Measurements from ENCODE around the gene MAPK8. TPM values are rescaled to one million over a fixed set of nuclear protein-coding genes. Genes with fewer than 3 reads are reported as not detected.

Gene MAPK8
- total RNA-seq, 1 donor from 2014 or later = 42.3 TPM

DNA sequence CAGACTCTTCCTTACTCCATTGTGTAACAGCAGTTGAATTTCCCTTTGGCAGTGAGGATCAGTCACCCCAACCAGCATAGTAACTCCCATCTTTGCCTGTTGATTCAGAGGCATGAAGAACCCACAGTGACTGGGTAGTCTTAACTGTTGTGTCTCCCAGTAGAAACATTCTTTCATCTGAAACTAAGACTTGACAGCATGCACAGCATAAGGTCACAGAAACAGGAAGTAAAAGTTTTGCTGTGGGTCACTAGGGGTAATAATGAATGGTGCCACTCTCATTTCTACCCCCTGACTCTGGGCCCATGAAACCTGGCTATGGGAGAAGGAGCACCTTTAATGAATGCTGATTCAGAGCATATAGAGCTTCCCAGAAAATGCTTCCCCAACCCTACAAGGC, 23.6 kb upstream of the MAPK8 start:
- Histone ChIP-seq H3K27me3 (no peaks in the 10 kb centered on the region), H3K4me1 (no peaks in the 10 kb centered on the region), H3K4me3 (no peak overlapping the region), H3K9me3 (no peaks in the 10 kb centered on the region), H3K36me3 (no peaks in the 10 kb centered on the region), H3K27ac (no peak overlapping the region)
- TF ChIP-seq, protein P1, sequence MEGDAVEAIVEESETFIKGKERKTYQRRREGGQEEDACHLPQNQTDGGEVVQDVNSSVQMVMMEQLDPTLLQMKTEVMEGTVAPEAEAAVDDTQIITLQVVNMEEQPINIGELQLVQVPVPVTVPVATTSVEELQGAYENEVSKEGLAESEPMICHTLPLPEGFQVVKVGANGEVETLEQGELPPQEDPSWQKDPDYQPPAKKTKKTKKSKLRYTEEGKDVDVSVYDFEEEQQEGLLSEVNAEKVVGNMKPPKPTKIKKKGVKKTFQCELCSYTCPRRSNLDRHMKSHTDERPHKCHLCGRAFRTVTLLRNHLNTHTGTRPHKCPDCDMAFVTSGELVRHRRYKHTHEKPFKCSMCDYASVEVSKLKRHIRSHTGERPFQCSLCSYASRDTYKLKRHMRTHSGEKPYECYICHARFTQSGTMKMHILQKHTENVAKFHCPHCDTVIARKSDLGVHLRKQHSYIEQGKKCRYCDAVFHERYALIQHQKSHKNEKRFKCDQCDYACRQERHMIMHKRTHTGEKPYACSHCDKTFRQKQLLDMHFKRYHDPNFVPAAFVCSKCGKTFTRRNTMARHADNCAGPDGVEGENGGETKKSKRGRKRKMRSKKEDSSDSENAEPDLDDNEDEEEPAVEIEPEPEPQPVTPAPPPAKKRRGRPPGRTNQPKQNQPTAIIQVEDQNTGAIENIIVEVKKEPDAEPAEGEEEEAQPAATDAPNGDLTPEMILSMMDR (IDR thresholded peaks at IDR 0.05) = no peak
- no peak for DNase-seq
- no peak for ATAC-seq
- intact Hi-C loops (cut with DNase I) = no loop called here

DNA sequence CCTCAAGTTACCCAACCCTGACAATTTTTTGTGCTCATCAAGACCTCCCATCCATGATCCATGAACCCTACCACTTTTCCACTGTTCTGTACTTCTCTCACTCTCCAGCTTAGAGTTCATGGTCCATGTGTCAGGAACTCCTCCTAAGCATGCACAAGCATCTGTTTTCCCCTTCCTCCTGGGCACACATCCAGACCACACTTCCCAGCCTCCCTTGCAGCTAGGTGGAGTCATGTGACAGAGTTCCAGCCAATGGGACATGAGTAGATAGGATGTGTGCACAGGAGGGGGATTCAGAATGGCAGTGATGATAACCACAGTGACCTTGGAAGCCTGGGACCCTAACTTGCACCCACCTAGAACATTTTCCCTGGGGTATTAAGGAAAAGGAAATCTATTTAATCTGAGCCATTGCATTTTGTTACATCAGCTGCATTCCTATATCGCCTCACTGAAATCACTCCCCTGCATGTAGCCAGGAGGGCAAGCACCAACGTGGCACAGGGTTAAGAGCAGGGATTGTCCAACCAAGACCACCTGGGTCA, 22.4 kb upstream of the MAPK8 start:
- H3K27me3 ChIP-seq = no peaks in the 10 kb centered on the region
- no peak for DNase-seq
- ATAC-seq = no peak
- no peaks in the 10 kb centered on the region for H3K4me1 ChIP-seq
- no peaks in the 10 kb centered on the region for H3K36me3 ChIP-seq
- H3K27ac ChIP-seq = no peak overlapping the region
- intact Hi-C loops (cut with DNase I) = no loop called here
- TF ChIP-seq, protein P1 (IDR thresholded peaks at IDR 0.05) = no peak
- H3K4me3 ChIP-seq = no peak overlapping the region
- no peaks in the 10 kb centered on the region for H3K9me3 ChIP-seq

DNA sequence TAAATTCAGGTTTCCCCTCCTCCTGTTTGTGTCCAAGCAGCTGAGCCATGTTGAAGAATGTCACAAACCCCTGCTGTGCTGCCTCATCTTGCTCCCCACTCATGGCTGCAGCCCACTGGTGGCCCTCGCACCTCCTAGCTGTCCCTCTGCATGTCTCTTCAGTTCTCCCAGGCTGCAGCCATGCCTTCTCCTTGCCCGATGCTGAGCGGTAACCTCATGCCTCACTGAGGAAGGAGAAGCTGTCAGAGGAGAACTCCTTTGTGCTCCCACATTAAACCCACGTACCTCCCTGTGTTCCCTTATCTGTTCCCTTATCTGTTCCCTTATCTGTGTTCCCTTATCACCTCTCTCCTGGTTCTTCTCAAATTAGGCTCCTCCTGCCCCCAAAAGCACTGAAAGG, 21.7 kb upstream of the MAPK8 start:
- DNase-seq (no peak), ATAC-seq (no peak)
- TF ChIP-seq, protein P1 (IDR thresholded peaks at IDR 0.05) = no peak
- H3K27me3 ChIP-seq = no peaks in the 10 kb centered on the region
- no peak overlapping the region for H3K4me3 ChIP-seq
- H3K27ac ChIP-seq = no peak overlapping the region
- intact Hi-C loops (cut with DNase I) = no loop called here
- H3K36me3 ChIP-seq = no peaks in the 10 kb centered on the region
- H3K9me3 ChIP-seq = no peaks in the 10 kb centered on the region
- no peaks in the 10 kb centered on the region for H3K4me1 ChIP-seq

DNA sequence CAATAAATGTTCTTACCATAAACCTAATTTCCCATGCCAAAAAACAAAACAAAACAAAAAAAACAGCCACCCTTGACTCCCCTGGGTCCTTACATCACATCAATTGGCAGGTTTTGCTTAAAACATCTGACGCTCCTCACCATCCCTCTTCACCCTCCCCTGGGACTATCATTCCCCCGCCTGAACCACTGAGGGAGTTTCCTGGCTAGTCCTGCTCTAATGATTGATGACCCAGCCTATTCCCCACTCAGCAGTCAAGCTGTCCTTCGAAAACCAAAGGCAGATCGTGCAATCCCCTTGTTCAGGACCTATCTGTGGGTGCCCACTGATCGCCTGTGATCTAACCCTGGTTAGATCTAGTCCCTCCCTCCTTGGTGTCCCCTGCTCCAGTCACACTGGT, 20.8 kb upstream of the MAPK8 start:
- intact Hi-C loops (cut with DNase I) = no loop called here
- H3K4me3 ChIP-seq = no peak overlapping the region
- DNase-seq = no peak
- no peak overlapping the region for H3K27ac ChIP-seq
- H3K4me1 ChIP-seq = no peaks in the 10 kb centered on the region
- ATAC-seq = no peak
- no peaks in the 10 kb centered on the region for H3K27me3 ChIP-seq
- TF ChIP-seq, protein P1 (IDR thresholded peaks at IDR 0.05) = no peak
- H3K36me3 ChIP-seq = no peaks in the 10 kb centered on the region
- no peaks in the 10 kb centered on the region for H3K9me3 ChIP-seq

DNA sequence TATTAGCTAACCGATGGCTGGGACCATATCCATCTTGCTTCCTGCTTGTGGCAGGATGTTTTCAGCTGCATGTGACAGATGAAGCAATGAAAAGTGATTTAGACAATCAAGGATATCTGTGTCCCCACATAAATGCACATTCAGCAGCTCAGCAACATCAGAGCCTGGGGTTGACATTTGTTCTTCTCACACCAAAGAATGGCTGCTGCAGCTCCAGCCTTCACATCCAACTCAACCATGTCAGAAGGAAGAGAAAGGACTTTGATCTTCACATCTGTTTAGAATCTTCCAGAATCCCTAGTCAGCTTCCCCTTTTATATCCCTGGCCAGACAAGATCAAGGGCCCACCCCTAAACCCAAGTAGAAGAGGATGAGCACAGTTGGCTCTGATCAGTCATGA, 20.1 kb upstream of the MAPK8 start:
- ATAC-seq (no peak), DNase-seq (no peak)
- Histone ChIP-seq H3K9me3 (no peaks in the 10 kb centered on the region), H3K4me1 (no peaks in the 10 kb centered on the region), H3K4me3 (no peak overlapping the region), H3K36me3 (no peaks in the 10 kb centered on the region), H3K27me3 (no peaks in the 10 kb centered on the region), H3K27ac (no peak overlapping the region)
- TF ChIP-seq, protein P1 (IDR thresholded peaks at IDR 0.05) = no peak
- intact Hi-C loops (cut with DNase I) = no loop called here
